Measurements from ENCODE around the gene TEX11.
"Not testable (repeated sequence)": the region's sequence is repeated elsewhere in the genome, so short reads cannot be mapped to it uniquely, and the experiment has no call there.

The TEX11 gene

GRCh38 chrX:70592091-70592490 is 316.4 kb downstream of the TEX11 start:
- no peak for DNase-seq (ENCODE audit: low read depth in 2 of 2)

GRCh38 chrX:70587158-70587557 is 321.4 kb downstream of the TEX11 start:
- DNase-seq (ENCODE audit: low read depth in 2 of 2) = not testable (repeated sequence)

GRCh38 chrX:70577442-70577841 is 331.1 kb downstream of the TEX11 start:
- DNase-seq (ENCODE audit: low read depth in 2 of 2) = no peak

DNA sequence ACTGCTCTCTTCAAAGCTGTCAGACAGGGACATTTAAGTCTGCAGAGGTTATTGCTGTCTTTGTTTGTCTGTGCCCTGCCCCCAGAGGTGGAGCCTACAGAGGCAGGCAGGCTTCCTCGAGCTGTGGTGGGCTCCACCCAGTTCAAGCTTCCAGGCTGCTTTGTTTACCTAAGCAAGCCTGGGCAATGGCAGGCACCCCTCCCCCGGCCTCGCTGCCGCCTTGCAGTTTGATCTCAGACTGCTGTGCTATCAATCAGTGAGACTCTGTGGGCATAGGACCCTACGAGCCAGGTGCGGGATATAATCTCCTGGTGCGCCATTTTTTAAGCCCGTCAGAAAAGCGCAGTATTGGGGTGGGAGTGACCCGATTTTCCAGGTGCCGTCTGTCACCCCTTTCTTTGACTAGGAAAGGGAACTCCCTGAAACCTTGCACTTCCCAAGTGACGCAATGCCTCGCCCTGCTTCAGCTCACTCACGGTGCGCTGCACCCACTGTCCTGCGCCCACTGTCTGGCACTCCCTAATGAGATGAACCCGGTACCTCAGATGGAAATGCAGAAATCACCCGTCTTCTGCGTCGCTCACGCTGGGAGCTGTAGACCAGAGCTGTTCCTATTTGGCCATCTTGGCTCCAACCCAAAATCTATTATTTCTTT is 338.5 kb downstream of the TEX11 start:
- not testable (repeated sequence) for DNase-seq (ENCODE audit: low read depth in 2 of 2)

GRCh38 chrX:70554948-70555347 is 353.6 kb downstream of the TEX11 start:
- DNase-seq (ENCODE audit: low read depth in 2 of 2) = no peak

DNA sequence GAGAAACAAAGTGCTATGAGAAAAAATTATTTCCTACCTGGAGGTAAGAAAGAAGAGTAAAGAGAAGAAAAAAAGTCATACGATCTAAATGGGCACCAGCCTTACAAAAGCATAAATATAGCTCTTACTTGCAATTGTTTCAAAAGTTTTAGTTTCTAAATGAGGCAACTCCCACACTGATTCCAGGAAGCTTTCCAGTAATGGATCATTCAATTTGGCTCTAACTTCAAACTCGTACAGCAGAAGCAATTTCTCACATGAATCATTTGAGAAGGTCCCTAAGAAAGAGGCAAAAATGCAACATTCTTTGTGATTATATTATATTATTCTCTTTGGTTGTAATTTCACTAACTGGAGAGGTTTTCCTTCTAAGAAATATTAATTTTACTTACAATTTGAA is 354.0 kb downstream of the TEX11 start:
- DNase-seq (ENCODE audit: low read depth in 2 of 2) = no peak

- DNase-seq (ENCODE audit: low read depth in 2 of 2) = no peak
These were observed 354.4 kb downstream of the TEX11 start for GRCh38 chrX:70554081-70554480.

DNA sequence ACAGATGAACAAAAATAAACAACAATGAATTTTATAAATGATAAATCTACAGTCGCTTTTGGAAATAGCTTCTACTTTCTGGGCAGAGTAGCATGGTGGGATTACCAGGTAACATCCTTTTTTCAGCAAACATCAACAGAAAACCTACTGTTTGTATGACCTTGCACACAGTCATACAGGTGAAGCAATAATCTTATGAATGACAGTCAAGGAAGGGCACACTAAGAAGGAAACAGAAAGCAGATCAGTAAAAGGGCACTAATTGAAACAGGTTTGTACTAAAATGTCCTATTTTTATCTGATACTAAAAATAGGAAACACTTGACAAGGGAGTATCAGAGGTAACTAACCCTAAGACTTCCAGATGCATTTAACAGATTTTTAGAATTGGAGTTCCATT is 355.0 kb downstream of the TEX11 start:
- no peak for DNase-seq (ENCODE audit: low read depth in 2 of 2)

DNA sequence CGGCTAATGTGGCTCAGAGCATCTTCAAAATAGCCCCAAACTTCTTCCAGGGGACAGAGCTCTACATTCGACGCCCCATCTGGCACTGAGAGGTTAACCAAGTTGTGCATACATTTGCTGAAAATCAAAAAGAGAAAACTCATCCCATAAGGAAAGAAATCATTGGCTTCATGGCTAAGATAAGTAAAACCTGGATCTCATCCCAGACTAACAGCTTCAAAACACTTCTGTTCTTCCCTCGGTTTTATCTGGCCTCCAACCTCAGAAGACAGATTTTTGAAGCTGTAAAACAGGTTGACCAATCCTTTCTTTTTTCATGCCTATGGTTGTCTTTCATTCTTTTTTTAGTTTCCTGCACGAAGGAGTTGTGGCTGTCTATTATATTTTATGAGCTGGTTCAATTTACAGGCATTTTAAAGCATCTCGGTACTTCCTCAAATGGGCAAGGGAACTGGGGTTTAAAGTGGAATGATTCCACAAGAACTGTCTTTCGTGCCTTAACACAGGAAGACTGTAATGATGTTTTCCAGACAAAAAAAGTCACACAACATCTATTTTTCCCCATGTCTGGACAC is 356.3 kb downstream of the TEX11 start:
- no peak for DNase-seq (ENCODE audit: low read depth in 2 of 2)

- DNase-seq (ENCODE audit: low read depth in 2 of 2) = no peak
These were observed 359.1 kb downstream of the TEX11 start for GRCh38 chrX:70549429-70549828.

DNA sequence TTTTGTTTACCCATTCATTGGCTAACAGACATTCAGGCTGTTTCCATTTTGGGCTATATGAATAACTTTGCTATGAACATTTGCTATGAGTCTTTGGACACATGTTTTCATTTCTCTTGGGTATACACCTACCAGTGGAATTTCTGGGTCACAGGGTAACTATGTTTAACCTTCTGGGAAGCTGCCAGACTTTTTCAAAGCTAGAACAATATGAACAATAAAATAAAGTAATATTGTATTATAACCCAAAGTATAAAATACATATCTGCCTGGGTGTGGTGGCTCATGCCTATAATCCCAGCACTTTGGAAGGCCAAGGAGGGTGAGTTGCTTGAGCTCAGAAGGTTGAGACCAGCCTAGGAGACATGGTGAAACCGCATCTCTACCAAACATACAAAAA is 373.3 kb downstream of the TEX11 start:
- no peak for DNase-seq (ENCODE audit: low read depth in 2 of 2)

DNA sequence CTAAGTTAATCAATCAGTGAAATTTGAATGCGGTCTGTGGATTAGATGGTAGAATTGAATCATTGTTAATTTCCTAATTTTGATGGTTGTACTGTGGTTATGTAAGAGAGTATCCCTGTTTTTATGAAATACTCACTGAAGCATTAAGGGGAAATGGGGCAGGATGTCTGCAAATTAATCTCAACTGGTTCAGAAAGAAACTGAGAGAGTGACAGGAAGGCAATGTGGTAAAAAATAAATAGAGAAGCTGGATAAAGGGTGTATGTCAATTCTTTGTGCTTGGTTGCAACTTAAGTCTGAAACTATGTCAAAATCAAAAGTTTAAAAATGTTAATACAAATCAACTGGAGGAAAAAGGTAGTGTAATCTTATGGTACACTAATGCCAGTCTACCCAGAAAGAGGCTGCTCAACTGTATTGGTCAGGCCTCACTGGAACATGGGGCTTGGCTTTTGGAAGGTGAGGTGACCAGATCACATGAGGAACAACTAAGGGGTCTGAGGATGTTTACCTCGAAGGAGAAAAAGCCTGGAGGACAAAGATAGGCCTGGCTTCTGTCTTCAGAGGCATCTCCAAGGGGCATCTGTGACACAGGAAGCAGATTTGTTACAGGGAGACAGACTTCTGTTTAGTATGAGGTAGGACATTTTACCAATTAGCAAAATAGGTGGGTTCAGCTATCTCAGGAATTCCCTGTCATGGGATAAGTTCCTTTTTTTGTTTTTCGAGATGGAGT is 380.7 kb downstream of the TEX11 start:
- no peak for DNase-seq (ENCODE audit: low read depth in 2 of 2)

DNA sequence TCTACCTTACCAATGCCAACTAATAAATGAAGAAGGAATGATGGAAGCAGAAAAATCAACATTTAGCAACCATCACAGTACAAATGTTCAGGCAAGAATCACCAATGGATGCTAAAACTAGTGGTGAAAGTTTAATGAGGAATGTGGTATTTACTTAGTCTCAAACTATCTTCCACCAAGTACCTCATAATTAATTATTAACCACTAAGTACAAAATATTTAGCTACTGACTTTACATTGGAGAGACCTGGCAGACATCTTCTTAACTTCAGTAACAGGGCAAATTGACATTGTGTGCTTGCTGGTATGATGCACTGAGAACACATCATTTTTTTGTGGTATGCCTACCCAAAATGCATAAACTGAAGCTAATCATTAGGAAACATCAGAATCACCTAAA is 381.5 kb downstream of the TEX11 start:
- no peak for DNase-seq (ENCODE audit: low read depth in 2 of 2)

DNA sequence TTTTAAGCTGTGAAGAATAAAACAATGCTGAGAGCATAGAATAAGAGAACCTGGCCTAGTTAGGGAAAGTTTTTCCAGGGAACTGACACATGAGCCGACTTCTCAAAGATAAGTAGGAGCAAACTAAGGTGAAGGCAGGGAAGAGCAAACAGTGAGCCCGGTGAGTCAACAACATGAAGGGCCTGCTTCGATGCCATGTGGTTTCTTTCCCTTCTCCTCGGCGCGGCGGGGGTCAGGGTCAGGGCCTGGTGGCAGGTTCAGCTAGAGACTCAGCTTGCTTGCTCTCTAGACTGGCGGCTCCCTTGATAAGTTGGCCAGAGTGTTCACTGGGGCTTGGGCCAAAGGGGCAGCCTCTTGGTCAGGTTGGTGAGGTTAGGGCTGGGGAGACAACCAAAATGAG is 382.8 kb downstream of the TEX11 start:
- no peak for DNase-seq (ENCODE audit: low read depth in 2 of 2)

DNA sequence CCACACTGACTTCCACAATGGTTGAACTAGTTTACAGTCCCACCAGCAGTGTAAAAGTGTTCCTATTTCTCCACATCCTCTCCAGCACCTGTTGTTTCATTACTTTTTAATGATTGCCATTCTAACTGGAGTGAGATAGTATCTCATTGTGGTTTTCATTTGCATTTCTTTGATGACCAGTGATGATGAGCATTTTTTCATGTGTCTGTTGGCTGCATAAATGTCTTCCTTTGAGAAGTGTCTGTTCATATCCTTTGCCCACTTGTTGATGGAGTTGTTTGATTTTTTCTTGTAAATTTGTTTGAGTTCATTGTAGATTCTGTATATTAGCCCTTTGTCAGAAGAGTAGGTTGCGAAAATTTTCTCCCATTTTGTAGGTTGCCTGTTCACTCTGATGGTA is 392.8 kb downstream of the TEX11 start:
- not testable (repeated sequence) for DNase-seq (ENCODE audit: low read depth in 2 of 2)

DNA sequence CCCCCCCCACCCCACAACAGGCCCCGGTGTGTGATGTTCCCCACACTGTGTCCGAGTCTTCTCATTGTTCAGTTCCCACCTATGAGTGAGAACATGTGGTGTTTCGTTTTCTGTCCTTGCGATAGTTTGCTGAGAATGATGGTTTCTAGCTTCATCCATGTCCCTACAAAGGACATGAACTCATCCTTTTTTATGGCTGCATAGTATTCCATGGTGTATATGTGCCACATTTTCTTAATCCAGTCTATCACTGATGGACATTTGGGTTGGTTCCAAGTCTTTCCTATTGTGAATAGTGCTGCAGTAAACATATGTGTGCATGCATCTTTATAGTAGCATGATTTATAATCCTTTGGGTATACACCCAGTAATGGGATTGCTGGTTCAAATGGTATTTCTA is 393.2 kb downstream of the TEX11 start:
- DNase-seq (ENCODE audit: low read depth in 2 of 2) = not testable (repeated sequence)

- DNase-seq (ENCODE audit: low read depth in 2 of 2) = no peak
These were observed 399.4 kb downstream of the TEX11 start for GRCh38 chrX:70509078-70509477.

DNA sequence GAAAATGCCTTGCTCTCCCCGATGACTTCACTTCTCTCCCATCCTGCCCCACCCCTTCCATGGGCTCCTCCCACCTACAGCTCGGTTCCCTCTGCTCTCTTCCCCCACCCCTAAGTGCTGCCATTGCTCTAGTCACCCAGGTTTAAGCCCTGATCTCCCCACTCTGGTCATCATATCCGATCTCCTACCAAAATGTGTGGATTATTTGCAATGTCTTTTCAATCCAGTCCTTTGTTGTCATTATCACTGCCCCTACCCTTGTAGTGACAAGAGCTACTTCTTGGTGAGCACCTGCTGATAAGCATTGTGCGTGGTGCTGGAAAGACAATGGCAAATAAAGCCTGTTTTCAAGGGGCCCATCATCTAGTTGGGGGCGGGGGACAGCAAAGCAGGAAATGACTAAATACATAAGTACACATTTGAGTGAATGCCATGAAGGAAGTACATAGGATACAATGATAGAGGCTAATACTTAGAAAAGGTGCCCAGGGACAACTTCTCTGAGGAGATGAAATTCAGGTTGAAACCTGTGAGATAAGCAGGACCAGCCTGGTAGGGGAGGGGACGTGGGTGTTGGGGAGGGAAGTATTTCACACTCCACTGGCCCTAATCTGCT is 400.1 kb downstream of the TEX11 start:
- no peak for DNase-seq (ENCODE audit: low read depth in 2 of 2)

DNA sequence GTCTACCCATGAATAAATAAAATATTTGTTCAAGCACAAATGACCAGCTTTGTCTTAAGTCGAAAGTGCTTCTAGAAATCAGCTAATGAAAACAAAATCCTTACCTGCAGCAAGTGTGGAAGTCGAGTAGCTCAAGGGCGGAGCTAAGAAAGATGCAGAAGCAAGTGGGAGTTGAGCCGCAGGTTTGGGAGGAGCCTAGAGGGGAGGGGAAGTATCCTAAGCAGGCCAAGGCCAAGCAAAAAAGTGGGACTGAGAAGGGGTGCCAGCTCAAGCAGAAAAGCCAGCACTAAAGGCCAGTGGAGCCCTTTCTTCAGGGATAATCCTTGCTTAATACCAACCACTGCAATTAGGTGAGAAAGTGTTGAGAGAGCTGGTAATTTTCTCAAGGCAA is 403.1 kb downstream of the TEX11 start:
- DNase-seq (ENCODE audit: low read depth in 2 of 2) = no peak

GRCh38 chrX:70504772-70505450 is 403.6 kb downstream of the TEX11 start:
- DNase-seq (ENCODE audit: low read depth in 2 of 2) = no peak

DNA sequence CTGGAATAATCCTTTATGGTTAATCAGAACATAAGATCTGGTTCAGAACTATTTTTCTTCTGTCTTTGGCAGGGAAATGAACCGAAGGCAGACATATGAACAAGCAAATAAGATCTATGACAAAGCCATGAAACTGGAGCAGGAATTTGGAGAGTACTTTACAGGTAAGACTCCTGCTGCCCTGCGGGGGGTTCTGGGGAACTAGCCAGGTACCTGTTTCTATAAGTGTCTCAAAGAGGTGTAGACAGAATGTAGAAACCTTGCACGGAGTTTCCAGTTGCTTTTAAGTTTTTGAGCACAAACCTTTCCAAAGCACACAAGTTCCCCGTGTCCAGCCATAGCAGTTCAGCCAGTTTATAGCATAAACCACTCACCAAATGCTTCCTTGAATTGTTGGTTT is 407.7 kb downstream of the TEX11 start:
- DNase-seq (ENCODE audit: low read depth in 2 of 2) = no peak

GRCh38 chrX:70498129-70498528 is 410.4 kb downstream of the TEX11 start:
- no peak for DNase-seq (ENCODE audit: low read depth in 2 of 2)
